WI38 (cell line): Measurements from ENCODE around the gene PDXK.

Source experiments
- H3K4me3 ChIP-seq: 2 replicates; pipeline ENCODE4 v1.5.1; 2011; ENCODE audit warnings: low read depth, mild to moderate bottlenecking, control low read depth, low read length
- CTCF ChIP-seq: IDR thresholded peaks from 2 replicates; pipeline ENCODE4 v1.5.1; 2012; ENCODE audit warnings: low read depth, mild to moderate bottlenecking, control low read depth, low read length

PDXK gene

GRCh38 chr21:43767498-43767983, 48.6 kb downstream of the PDXK start:
- no peak overlapping the region for H3K4me3 ChIP-seq
- TF ChIP-seq CTCF, result no peak

- no peak overlapping the region for H3K4me3 ChIP-seq
- no peak for TF ChIP-seq CTCF
These were observed 49.3 kb downstream of the PDXK start for GRCh38 chr21:43767984-43768867.

GRCh38 chr21:43768868-43769167, 49.9 kb downstream of the PDXK start:
- no peak overlapping the region for H3K4me3 ChIP-seq
- TF ChIP-seq CTCF, result no peak

- H3K4me3 ChIP-seq, result no peak overlapping the region
- no peak for TF ChIP-seq CTCF
These were observed 50.5 kb downstream of the PDXK start for GRCh38 chr21:43769325-43769958.

- no peak for TF ChIP-seq CTCF
- H3K4me3 ChIP-seq, result no peak overlapping the region
These were observed 51.2 kb downstream of the PDXK start for GRCh38 chr21:43770066-43770655.

DNA sequence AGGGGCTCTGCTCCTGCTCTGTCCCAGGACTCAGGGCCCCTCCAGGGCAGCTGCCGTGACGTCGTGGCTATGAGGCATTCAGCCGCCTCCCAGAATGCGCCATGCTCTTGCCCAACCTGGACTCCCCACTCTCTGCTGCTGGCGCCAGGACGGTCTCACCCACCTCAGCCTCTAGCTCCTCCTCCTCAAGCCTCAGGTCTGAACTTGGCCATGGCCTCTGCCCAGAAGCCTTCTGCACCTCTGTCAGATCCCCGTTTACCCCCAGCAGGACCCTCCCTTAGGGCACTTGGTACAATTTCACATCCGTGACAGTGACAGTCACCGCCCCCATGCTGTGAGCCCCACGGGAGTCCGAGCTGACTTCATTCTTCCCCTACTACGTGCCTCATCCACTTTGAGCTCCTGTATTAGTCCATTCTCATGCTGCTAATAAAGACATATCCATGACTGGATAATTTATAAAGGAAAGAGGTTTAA, 52.3 kb downstream of the PDXK start:
- H3K4me3 ChIP-seq, result no peak overlapping the region
- TF ChIP-seq CTCF, result no peak
